ENCODE data around the gene CXCL11.

- TF ChIP-seq CTCF (conservative IDR thresholded peaks at IDR 0.05; ENCODE audit: low read length) = no peak
- TF ChIP-seq EZH2phosphoT487 (IDR thresholded peaks at IDR 0.05; ENCODE audit: borderline replicate concordance) = no peak
These were observed 23.5 kb downstream of the CXCL11 start for GRCh38 chr4:76012388-76012801.

Measured in Loucy (cell line).